ENCODE results near the gene RNF10.
A peak's percentile ranks its signal among the peaks of the same experiment; 100 is the strongest.

Gene RNF10

DNA sequence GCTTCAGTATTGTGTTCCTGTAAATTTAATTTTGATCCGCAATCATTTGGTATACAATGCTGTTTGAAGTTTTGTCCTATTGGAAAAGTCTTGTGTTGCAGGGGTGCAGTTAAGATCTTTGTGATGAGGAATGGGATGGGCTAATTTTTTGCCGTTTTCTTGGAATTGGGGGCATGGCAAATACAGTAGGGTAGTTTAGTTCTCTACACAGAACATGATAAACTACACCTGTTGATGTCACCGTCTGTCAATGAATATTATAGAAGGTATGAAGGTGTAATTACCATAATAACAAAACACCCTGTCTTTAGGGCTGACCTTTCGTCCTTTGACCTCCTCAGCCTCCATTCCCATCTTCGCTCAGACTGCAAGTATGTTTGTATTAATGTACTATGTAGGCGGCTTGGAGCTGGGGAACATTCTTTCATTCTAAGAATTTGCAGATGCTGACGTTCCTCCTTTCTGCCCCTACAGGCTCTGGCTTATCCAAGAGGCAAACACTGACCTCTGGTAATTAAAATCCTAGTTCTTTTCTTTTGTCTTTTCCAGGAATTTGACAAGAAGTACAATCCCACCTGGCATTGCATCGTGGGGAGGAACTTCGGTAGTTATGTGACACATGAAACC lies 36.5 kb upstream of the RNF10 start:
- Histone ChIP-seq H4K20me1 (ENCODE audit: insufficient read depth, low read length, poor library complexity, severe bottlenecking) (peaks cover 32% of the 10 kb centered on the region), H3K9me3 (ENCODE audit: insufficient read depth, low read depth, low read length) (no peaks in the 10 kb centered on the region), H3K4me1 (ENCODE audit: insufficient read depth, low read length, poor library complexity, severe bottlenecking) (peaks cover 22% of the 10 kb centered on the region), H2AFZ (ENCODE audit: low read length) (no peak overlapping the region), H3K79me2 (ENCODE audit: insufficient read depth, low read length) (peaks cover 29% of the 10 kb centered on the region), H3F3A (ENCODE audit: low read depth) (peaks cover 3% of the 10 kb centered on the region; the same call in 1 of the 2 replicates), H3K36me3 (ENCODE audit: insufficient read depth, low read length) (peaks cover 18% of the 10 kb centered on the region), H3K27me3 (ENCODE audit: insufficient read depth, low read length, poor library complexity, severe bottlenecking) (no peaks in the 10 kb centered on the region), H3K9ac (ENCODE audit: low read depth, low read length, poor library complexity, severe bottlenecking) (peak overlapping the region; percentile 98), H3K9me2 (replicated peaks; ENCODE audit: low read depth, low read length) (no peaks in the 10 kb centered on the region), H3K4me3 (ENCODE audit: low read length, poor library complexity, severe bottlenecking) (peak overlapping the region; percentile 96), H3K4me2 (ENCODE audit: low read depth, low read length, poor library complexity, severe bottlenecking) (peak overlapping the region; percentile 93)
- TF ChIP-seq, protein P1, sequence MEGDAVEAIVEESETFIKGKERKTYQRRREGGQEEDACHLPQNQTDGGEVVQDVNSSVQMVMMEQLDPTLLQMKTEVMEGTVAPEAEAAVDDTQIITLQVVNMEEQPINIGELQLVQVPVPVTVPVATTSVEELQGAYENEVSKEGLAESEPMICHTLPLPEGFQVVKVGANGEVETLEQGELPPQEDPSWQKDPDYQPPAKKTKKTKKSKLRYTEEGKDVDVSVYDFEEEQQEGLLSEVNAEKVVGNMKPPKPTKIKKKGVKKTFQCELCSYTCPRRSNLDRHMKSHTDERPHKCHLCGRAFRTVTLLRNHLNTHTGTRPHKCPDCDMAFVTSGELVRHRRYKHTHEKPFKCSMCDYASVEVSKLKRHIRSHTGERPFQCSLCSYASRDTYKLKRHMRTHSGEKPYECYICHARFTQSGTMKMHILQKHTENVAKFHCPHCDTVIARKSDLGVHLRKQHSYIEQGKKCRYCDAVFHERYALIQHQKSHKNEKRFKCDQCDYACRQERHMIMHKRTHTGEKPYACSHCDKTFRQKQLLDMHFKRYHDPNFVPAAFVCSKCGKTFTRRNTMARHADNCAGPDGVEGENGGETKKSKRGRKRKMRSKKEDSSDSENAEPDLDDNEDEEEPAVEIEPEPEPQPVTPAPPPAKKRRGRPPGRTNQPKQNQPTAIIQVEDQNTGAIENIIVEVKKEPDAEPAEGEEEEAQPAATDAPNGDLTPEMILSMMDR (conservative IDR thresholded peaks at IDR 0.05; ENCODE audit: low read length): no peak
- TF ChIP-seq EZH2phosphoT487 (IDR thresholded peaks at IDR 0.05; ENCODE audit: borderline replicate concordance): no peak

DNA sequence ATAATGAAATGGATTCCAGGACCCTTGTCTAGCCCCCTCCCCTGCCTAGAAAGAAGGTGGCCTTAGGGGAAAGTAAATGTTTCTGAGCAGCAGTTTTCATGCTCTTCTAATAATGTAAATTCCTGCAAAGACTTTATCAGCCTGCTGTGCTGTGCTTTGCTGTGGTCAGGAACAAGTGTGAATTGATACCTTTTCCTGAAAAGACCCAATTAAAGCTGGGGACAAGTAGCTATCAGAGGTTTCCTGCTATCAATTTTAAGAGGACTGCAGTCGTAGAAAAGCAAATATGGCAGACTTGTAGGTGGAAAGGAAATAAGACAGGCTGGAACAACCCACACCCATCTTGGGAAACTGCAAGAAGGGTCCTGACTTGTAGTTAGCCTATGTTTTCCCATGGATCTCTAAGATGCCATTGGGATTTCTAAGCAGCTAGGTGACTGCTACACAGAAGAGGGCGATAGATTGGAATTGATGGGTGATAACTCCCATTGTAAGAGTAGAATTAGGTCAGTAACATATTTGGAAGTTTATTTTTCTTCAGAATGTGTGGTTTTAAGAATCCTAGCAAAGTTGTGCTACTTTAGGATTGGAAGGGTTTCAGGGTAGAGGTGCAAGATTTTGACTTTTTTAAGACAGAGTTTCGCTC lies 35.2 kb upstream of the RNF10 start:
- peak overlapping the region; percentile 96 for H3K4me3 ChIP-seq (ENCODE audit: low read length, poor library complexity, severe bottlenecking)
- no peaks in the 10 kb centered on the region for H3K27me3 ChIP-seq (ENCODE audit: insufficient read depth, low read length, poor library complexity, severe bottlenecking)
- TF ChIP-seq, protein P1 (conservative IDR thresholded peaks at IDR 0.05; ENCODE audit: low read length): no peak
- TF ChIP-seq EZH2phosphoT487 (IDR thresholded peaks at IDR 0.05; ENCODE audit: borderline replicate concordance): no peak
- H3K9me3 ChIP-seq (ENCODE audit: insufficient read depth, low read depth, low read length): no peaks in the 10 kb centered on the region
- H3K79me2 ChIP-seq (ENCODE audit: insufficient read depth, low read length): peaks cover 29% of the 10 kb centered on the region
- peaks cover 18% of the 10 kb centered on the region for H3K36me3 ChIP-seq (ENCODE audit: insufficient read depth, low read length)
- H2AFZ ChIP-seq (ENCODE audit: low read length): no peak overlapping the region
- peaks cover 32% of the 10 kb centered on the region for H4K20me1 ChIP-seq (ENCODE audit: insufficient read depth, low read length, poor library complexity, severe bottlenecking)
- H3K4me2 ChIP-seq (ENCODE audit: low read depth, low read length, poor library complexity, severe bottlenecking): peak overlapping the region; percentile 93
- peaks cover 3% of the 10 kb centered on the region; the same call in 1 of the 2 replicates for H3F3A ChIP-seq (ENCODE audit: low read depth)
- no peaks in the 10 kb centered on the region for H3K9me2 ChIP-seq (replicated peaks; ENCODE audit: low read depth, low read length)
- H3K4me1 ChIP-seq (ENCODE audit: insufficient read depth, low read length, poor library complexity, severe bottlenecking): peaks cover 22% of the 10 kb centered on the region
- H3K9ac ChIP-seq (ENCODE audit: low read depth, low read length, poor library complexity, severe bottlenecking): peak overlapping the region; percentile 19

DNA sequence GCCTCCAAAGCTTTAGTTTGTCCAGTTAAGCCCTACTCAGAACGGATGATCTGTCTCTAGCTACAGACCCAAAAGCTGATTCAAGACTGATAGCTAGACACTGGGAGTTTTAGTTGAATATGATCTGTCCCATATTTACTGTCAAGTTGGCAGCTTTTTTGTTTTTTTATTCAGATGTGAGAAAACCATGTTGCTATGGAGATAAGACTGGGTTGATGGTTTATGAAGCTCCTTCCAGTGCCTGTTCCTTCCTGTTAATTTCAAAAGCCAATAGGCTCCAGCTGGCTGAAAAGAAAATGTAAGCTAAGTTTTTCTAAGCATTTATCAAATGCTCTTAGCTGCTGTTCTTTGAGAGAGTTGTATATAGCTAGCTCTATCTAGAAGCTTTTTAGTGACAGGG lies 33.6 kb upstream of the RNF10 start:
- Histone ChIP-seq H3K9me3 (ENCODE audit: insufficient read depth, low read depth, low read length) (no peaks in the 10 kb centered on the region), H3K36me3 (ENCODE audit: insufficient read depth, low read length) (peaks cover 18% of the 10 kb centered on the region), H3K79me2 (ENCODE audit: insufficient read depth, low read length) (peaks cover 29% of the 10 kb centered on the region), H3K4me3 (ENCODE audit: low read length, poor library complexity, severe bottlenecking) (no peak overlapping the region), H3K4me1 (ENCODE audit: insufficient read depth, low read length, poor library complexity, severe bottlenecking) (peaks cover 15% of the 10 kb centered on the region), H3K27me3 (ENCODE audit: insufficient read depth, low read length, poor library complexity, severe bottlenecking) (no peaks in the 10 kb centered on the region), H3F3A (ENCODE audit: low read depth) (peaks cover 3% of the 10 kb centered on the region; the same call in 1 of the 2 replicates), H3K9ac (ENCODE audit: low read depth, low read length, poor library complexity, severe bottlenecking) (no peak overlapping the region), H3K9me2 (replicated peaks; ENCODE audit: low read depth, low read length) (no peaks in the 10 kb centered on the region), H2AFZ (ENCODE audit: low read length) (no peak overlapping the region), H4K20me1 (ENCODE audit: insufficient read depth, low read length, poor library complexity, severe bottlenecking) (peaks cover 32% of the 10 kb centered on the region), H3K4me2 (ENCODE audit: low read depth, low read length, poor library complexity, severe bottlenecking) (no peak overlapping the region)
- TF ChIP-seq, protein P1 (conservative IDR thresholded peaks at IDR 0.05; ENCODE audit: low read length): no peak
- TF ChIP-seq EZH2phosphoT487 (IDR thresholded peaks at IDR 0.05; ENCODE audit: borderline replicate concordance): no peak

Measured in Loucy (cell line).